ENCODE data around the gene DFFA.

DFFA gene, protein sequence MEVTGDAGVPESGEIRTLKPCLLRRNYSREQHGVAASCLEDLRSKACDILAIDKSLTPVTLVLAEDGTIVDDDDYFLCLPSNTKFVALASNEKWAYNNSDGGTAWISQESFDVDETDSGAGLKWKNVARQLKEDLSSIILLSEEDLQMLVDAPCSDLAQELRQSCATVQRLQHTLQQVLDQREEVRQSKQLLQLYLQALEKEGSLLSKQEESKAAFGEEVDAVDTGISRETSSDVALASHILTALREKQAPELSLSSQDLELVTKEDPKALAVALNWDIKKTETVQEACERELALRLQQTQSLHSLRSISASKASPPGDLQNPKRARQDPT

DNA sequence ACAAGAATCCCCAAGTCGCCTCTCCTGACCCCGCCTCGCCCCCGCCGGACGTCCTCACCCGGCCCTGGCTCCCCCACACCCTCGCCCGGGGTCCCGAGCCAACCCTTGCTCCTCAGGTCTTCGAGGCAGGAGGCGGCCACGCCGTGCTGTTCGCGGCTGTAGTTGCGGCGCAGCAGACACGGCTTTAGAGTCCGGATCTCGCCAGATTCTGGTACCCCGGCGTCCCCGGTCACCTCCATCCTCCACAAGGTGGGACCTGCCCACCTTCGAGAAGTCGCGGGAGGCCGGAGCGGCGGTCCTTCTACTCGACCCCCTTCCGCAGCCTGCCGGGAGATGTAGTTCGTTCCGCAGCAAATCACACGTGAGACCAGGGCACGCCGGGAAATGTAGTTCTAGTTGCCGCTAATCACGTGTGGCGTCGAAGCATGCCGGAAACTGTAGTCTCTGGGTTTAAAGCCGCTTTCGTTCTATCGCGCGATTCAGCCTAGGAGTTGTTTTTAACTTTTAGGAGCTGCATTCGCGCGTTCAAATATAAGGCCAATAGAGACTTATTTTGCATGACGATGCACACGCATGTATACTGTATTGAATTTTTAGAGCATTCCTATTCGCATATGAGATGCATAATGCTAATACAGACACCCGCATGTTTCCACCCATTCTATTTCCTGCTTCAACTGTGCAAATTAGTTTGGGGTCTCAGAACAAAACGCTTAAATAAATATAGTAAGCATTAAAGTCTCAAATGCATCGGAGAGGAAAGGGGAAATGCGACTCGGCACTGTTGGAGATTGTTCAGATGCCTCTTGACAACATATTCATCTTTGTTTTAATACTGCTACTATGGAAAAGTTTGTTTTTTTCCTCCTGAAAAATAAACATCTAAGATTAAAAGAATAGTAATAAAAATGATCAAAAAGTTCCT is at the start of gene DFFA:
Gene DFFA, minus strand, starts transcription at position 310 of the 925 bp plus-strand sequence. Its CDS starts 71 bp downstream, at position 239.
- DNase-seq (ENCODE audit: low read depth in 2 of 2) = peak; percentile 82 to 90

DNA sequence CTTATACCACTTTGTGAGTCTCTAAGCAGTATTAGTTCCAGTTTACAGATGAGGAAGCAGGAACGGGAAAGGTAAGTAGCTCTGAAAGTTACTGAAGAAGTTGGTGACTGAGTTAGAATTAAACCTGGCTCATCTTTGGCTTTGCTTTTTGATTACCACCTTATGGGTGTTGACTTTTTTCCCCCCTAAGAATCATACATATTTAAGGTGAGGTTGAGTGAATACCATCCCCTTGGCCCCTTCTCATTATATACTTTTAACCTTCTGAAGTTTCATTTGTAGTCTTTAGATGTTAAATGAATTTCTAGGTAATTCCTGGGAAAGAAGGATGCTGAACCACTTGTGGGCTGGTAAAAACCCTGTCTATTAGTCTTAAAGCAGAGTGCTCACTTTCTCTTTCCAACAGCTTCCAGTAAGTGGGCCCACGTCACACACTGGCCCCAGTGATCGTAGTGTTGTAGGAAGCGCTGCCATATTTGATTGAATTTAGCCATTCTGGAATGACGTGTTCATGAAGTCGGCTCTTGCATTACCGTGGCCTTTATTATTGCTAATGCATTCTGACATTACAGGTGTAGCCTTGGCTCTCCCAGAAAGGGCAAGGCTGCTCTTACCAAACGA is 49.3 kb upstream of the DFFA start:
- no peak for DNase-seq (ENCODE audit: low read depth in 2 of 2)

GRCh38 chr1:10520952-10521351 is 48.6 kb upstream of the DFFA start:
- DNase-seq (ENCODE audit: low read depth in 2 of 2) = no peak

GRCh38 chr1:10520497-10520896 is 48.2 kb upstream of the DFFA start:
- no peak for DNase-seq (ENCODE audit: low read depth in 2 of 2)

DNA sequence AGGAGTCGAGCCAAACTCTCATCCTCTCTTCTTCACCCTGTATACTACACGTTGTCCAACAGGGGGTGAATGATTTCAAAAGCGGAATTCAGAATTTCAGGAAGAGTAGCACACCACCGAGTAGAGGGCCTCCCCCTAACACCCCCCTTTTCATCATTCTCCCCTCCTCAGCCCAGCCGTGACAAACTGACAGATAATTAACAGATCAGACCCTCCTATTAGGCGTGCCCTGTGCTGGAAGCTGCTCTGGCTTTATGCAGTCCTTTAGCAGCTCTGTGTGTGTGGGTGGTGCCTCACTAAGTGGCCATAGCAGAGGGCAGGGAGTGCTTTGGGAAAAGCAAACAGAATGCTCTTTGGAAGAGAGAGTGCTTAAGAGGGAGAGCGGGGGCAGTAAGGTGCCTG is 46.7 kb upstream of the DFFA start:
- no peak for DNase-seq (ENCODE audit: low read depth in 2 of 2)

DNA sequence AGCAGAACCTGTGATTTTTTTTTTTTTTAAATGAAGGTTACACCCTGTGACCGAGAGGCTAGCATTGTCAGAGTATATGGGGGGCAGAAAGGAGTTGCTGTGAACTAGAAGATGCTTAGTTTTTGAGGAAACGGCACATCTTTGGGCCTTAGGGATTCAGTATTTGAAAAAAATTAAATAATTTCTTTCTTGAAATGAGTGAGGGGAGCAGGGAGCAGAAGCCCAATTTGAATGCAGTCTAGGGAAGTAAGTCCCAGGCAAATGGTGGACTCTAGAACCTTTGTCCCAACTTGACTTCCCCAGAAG is 45.3 kb upstream of the DFFA start:
- DNase-seq (ENCODE audit: low read depth in 2 of 2) = no peak

- no peak for DNase-seq (ENCODE audit: low read depth in 2 of 2)
Measured at GRCh38 chr1:10516925-10517676, 44.8 kb upstream of the DFFA start.

- no peak for DNase-seq (ENCODE audit: low read depth in 2 of 2)
Measured at GRCh38 chr1:10515976-10516750, 43.8 kb upstream of the DFFA start.

DNA sequence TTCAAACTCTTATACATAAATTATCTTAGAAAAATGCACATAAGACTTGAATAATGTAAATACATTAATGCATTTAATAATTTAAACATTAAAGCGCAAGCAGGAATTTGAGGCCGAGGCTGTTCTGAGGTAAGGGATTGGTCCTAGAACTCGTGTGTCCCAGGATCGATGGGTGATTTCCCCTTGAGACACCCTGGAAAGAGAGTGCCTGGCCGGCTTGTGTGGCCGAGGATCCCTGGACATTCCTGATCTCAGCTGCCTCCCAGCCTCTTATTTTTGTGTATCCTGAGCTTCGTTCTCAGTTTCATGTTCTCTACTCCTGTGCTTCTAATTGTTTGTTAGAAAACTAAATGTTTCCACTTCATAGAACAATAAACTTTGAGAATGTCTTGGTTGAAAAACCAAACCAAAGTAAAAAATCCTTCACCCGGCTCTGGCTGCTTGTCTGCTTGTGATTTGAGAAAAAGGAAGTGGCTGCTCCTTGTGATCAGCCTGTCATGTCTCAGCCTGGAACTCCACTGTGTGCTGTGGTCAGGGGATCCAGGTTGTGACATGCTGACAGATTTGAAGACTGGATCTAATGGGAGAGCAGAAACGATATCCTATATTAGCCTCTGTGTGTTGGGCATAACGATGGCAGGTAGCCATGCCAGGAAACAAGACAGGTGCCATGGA is 43.1 kb upstream of the DFFA start:
- no peak for DNase-seq (ENCODE audit: low read depth in 2 of 2)

DNA sequence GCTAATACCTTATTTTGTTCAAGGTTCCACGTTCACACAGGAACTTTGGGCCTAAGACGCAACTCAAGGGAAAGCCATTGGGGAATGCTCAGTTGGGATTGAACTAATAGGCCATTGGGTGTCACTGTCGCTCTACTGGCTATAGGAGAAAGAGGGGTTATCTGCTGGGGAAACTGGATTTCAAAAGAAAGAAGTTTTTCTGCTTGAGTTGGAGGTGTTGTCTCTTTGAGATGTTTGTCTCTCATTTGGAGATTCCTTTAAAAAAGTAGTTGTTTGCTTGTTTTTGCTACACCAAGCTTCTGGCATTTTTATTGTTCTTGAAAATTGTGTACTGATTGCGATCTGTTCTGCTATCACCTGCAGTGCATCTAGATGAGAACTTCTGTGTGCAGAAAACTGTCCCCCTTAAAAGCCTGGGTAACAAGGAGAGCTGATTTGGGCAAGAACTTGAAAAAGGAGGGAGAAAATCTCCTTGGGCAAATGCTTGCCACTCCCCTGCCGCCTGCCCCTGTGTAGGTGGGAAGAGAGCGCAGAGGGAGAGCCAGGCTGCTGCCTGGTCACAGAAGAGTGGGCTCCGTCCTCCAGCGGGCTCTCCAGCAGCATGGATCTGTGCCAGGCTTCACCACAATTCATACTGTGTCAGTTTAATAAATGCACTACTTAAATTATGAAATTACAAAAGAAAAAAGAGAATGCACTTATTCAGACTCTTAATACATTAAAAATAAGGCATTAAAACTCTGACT is 42.3 kb upstream of the DFFA start:
- DNase-seq (ENCODE audit: low read depth in 2 of 2) = no peak

- DNase-seq (ENCODE audit: low read depth in 2 of 2) = no peak
Measured at GRCh38 chr1:10513199-10513598, 40.9 kb upstream of the DFFA start.

DNA sequence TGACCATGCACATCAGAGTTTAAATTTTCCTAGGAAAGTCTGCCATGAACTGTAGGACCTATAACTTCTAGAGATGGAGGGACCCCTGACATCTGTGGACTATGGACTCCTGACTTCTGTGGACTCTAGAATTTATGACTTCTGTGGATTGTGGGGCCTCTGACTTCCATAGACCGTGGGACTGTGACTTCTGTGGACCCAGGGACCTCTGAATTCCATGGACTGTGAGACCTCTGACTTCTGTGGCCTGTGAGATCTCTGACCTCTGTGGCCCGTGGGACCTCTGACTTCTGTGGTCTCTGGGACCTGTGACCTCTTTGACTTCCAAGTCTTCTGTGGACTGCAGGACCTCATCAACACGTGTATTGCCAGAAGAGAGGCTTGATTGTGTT is 39.2 kb upstream of the DFFA start:
- DNase-seq (ENCODE audit: low read depth in 2 of 2) = no peak

DNA sequence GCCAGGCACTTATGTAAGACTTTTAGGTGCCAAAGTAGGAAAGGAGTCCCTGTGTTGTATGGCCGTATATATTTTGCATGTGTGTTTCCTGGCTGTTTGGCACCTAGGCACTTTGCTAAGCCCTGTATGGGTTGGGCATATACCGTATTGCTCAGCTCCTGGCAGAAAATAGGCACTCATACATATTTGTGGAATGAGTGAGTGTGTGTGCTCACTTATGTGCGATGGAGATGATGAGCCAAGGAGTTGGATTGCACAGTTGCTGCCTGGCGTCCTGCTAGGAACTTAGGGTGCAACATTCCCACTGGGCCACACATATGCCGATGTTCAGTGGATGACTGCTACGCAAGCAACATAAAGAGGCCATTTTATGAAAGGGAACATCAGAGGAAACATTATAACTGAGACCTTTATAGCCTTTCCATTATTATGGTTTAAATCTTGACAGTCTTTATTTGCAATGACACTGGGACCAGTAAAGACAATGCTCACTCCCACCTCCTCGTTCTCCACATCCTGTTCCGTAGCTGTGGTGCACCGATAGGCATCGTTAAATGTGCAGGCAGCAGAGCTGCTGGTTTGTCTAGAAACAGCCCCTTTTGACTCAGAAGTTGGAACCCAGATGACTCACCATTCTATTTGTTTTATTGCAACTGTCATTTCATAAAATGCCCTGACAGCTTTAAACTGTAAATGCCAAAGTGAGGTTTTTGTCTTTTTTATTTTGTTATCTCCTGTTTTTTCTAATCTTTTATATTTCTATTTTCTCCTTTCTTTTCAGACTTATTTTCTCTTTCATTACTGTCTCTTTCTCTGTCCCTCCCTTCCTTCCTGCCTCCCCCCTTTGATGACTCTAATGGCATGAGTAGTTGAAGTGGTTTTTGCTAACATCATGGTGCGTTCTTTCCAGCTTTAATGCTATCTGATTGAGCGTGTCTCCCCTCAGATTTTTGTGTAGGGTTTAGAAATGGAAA is 38.5 kb upstream of the DFFA start:
- DNase-seq (ENCODE audit: low read depth in 2 of 2) = peak; percentile 65 to 72

DNA sequence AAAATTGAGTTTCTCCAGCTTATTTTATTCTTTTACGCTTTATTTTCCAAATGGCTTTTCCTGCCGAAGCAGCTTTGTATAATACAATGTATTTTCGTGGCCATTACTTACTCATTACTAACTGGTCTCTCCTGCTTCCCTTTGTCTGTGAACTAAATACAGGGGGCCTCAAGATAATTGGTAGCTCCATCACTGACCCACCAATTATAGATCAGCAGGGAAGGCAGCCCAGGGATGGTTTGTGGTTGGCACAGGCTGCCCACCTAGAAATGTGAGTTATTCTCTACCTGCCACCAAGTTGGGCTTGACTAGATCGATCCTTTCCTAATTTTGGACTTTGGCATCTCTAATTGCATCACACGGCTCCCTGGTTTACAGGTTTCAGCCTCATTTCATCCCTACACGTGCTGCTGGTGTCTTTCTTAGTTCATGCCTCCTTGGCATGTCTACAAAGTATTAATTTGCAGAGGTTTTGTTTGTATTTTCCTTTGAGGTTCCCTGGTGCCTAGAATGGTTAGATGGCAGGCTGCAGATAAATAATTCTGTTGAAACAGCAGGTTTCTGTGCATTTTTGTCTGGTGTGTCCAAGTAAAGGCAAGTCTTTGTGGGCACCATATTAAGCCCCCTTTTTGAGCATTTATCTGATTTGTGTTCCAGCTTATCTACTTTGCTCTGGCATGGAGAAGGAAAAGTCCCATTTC is 37.6 kb upstream of the DFFA start:
- no peak for DNase-seq (ENCODE audit: low read depth in 2 of 2)

DNA sequence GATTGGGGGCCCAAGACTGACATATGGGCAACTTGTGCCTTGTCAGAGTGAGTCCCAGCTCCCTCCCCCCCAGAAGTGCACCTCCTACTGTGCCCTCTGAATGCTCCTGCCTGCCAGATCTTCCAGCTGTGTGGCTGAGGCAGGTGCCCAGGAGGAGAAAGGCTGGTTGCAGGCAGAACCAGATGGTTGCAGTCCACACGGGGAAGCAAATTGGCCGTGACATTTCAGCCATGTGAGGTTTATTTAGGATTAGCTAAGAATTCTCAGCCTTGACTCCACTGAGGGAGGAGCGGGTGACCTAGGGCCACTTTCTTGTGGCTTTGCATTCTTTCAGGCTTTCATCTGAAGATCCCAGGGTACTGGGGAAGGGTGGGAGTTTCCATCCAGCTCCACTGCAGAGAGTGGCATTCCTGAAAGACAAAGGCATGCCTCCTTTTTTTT is 36.2 kb upstream of the DFFA start:
- no peak for DNase-seq (ENCODE audit: low read depth in 2 of 2)

- DNase-seq (ENCODE audit: low read depth in 2 of 2) = no peak
Measured at GRCh38 chr1:10507111-10507879, 35.0 kb upstream of the DFFA start.

GRCh38 chr1:10506677-10507047 is 34.3 kb upstream of the DFFA start:
- DNase-seq (ENCODE audit: low read depth in 2 of 2) = no peak

Data from stimulated activated CD4-positive, alpha-beta T cell treated with anti-CD3 and anti-CD28 coated beads, Interleukin-12 subunit alpha, Interleukin-12 subunit beta, amount 100 ng/mL, for 24 hours (primary cell).